ENCODE measurements around the gene PHLDB2.

PHLDB2 gene

DNA sequence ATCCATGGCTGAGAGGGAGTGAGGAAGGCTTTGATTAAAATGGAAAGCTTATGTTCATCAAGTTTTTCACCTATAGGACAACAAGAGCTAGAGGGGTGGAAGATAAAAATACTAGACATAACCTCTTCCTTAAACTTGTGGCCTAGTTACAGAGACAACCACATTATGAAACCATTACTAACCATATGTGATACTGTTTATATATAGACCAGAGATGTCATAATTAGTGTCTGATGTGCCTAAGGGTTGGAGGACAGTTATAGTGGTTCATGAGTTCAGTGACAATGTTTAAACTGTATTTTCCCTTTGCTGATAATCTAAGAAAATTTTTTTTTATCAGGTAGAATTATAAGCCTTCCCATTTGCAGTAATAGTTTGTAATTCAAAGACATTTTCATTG, 23.7 kb downstream of the PHLDB2 start:
- no peak for DNase-seq (ENCODE audit: low read depth in 2 of 2)

DNA sequence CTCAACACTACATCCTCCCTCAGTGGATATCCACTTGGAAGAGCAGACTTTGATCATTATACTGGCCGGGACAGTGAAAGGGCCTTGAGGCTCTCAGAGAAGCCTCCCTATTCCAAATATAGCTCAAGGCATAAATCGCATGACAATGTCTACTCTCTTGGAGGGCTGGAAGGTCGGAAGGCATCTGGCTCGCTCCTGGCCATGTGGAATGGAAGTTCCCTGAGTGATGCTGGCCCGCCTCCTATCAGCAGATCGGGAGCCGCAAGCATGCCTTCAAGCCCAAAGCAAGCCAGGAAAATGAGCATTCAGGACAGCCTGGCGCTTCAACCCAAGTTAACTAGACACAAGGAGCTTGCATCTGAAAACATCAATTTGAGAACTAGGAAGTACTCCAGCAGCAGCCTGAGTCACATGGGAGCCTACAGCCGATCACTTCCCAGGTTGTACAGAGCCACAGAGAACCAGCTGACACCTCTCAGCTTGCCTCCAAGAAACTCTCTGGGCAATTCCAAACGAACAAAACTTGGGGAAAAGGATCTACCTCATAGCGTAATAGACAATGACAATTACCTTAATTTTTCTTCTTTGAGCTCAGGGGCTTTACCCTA, 25.4 kb downstream of the PHLDB2 start:
- no peak for DNase-seq (ENCODE audit: low read depth in 2 of 2)

DNA sequence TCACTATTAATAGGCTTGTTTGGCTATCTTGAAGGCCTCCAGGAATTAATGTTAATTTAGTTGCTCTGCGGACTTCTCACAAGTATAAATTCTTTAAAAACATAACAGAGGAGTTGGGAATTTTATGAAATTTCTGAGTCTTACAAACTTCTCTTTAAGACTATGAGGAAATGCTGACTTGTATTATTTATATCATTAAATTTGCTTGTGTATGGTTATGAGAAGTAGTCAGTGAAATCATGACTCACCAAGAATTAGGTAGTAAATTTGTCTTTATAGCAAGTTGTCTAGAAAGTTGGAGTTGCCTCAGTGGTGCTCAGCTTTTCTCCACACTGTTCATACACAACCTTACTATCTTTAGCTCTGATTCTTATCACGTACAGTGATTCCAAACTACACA, 26.5 kb downstream of the PHLDB2 start:
- DNase-seq (ENCODE audit: low read depth in 2 of 2) = no peak

DNA sequence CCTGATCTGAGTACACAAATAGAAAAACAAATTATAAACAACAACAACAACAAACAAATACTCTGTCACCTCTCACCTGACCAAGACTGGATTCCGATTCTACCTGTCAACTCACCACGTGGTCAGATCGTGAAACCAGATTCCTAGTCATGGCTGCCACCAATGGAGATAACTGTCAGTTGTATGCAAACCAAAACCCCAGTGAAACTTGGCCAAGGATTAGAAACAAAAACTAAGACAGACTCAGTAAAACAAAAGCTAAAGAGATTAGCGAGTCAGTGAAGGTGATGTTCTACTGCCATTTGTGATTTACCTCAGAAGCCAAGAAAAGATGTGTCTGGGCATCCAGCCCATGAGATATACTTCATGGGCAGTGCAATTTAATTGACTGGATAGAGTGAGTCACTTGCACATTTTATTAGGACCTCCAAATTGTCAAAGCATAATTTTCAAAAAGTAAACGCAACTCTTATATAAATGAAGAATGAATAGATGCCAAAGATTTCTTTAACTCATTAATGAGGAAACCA, 31.1 kb downstream of the PHLDB2 start:
- no peak for DNase-seq (ENCODE audit: low read depth in 2 of 2)

DNA sequence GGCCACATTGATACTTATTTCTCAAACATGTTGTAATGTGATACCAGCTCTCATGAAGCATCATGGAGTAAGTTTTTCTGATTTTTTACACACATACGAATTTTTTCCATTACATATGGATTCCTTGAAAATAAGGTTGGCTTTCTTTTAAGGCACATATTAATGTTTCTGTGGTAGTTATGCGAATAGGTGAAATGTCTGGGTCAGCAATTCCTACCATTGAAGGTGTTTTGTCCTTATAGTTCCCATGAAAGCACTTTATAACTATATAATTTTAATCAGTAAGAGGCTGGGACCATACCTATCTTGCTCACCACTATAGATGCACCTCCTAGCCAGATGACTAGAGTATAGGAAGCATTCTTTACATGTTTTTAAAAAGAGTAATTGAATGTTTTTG, 33.0 kb downstream of the PHLDB2 start:
- DNase-seq (ENCODE audit: low read depth in 2 of 2) = no peak

DNA sequence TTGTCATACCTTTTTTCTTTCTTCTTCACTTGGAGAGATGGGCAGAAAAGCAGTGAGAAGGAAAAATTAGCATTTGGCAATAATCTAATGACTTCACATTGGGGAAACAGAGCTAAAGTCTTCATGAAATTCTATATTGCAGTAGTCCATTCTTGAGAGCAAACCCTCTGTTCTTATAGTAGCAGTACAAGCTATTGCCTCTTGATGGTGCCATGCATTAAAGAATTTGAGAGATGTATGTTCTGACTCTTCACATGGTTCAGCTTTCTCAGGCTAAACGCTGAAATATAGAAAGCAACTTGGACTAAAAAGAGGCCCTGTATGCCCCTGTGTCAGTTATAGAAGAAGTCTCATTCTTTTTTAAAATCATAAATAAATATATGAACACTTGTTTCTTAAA, 36.0 kb downstream of the PHLDB2 start:
- no peak for DNase-seq (ENCODE audit: low read depth in 2 of 2)

DNA sequence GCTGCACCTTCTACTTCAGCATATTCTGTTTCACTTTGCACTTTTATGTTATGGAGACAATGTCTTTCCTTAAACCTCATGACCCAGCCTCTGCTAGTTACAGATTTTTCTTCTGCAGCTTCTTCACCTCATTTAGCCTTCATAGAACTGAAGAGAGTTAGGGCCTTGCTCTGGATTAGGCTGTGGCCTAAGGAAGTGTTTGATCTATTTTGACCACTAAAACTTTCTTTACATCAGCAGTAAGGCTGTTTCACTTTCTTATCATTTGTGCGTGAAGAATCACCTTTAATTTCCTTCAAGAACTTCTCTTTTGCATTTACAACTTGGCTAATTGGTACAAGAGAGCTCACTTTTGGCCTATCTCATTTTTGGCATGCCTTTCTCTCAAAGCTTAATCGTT, 40.9 kb downstream of the PHLDB2 start:
- no peak for DNase-seq (ENCODE audit: low read depth in 2 of 2)

DNA sequence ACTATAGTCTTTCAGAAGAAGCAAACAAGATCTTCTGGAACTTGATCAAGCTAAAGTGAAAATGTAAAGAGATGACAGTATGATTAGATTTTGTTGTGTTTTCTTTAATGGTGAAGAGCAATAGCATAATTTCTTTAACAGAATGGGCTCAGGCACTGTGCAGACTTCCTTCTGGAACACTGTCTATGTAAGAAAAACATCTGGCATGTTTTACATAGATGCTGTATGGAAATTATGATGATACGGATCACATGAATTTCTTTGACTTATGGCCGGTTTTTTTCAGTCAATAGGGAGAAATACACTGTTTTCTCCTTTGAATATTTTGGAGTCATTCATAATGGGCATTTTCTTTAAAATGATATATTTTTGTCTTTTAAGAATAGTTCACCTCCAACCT, 42.6 kb downstream of the PHLDB2 start:
- DNase-seq (ENCODE audit: low read depth in 2 of 2) = no peak

DNA sequence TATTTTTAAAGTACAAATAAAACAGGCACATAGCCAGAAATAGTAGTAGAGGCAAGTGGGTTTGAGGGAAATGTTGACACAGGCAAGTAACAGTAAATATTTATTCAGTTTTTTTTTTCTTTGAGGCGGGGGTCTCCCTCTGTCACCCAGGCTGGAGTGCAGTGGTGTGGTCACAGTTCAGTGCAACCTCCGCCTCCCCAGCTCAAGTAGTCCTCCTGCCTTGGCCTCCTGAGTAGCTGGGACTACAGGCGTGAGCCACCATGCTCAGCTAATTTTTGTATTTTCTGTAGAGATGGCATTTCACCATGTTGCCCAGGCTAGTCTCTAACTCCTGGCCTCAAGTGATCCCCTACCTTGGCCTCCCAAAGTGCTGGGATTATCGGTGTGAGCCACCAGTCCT, 43.5 kb downstream of the PHLDB2 start:
- DNase-seq (ENCODE audit: low read depth in 2 of 2) = no peak

DNA sequence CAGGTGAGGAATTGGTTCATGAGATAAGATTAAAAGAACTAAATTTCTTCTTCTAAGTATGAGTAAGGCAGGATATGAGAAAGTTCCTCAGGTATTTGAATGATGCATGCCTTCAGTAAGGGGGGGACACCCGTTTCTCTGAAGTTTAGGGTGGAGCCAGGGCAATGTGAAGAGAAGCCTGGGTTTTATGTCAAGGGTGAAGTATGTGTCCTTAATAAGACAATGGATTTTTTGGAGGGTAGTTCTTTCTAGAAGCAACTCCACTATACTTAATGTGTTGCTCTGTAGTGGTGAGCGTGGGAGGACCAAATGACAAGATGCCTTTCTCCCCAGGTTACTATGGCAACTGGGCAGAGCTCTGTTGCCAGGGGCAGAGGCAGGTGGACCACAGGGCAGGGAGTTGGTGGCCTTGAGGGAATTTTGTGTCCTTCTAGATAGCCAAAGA, 44.0 kb downstream of the PHLDB2 start:
- DNase-seq (ENCODE audit: low read depth in 2 of 2) = no peak

DNA sequence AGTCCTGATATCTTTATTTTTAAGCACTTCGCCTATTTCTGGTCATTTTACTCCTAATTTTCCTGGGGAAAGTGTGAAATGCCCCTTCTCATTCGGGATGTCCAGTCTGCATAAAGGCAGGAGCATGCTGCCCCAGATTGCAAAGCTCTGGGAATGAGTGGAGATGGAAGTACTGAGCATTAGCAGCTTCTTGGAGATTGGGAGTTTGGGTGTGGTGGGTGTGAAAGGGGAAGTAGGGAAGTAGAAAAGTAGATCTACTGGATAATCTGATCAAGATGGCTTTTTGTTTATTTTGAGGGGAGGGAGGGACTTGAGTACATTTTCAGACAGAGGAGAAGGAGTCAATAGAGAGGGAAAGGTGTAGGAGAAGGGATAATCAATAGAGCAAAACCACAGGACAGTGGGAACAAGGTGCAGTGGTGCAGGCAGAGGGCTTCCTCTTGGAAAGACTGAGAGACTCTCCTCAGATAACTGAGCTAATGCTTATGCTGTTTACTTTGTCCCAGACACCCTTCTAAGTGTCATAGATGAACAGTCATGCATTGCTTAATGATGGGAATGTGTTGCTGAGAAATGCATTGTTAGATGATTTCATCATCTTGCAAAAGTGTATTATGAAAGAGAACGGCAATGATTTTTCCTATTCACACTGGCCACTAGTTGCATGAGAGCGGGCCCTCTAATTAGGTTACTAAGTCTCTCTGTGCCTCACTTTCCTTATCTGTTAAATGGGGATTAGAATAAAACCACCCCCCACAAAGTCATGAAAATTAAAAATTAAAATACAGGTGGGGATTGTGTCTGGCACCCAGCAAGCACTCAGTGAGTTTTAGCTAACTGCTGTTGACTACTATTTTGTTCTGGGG, 45.5 kb downstream of the PHLDB2 start:
- DNase-seq (ENCODE audit: low read depth in 2 of 2) = no peak

DNA sequence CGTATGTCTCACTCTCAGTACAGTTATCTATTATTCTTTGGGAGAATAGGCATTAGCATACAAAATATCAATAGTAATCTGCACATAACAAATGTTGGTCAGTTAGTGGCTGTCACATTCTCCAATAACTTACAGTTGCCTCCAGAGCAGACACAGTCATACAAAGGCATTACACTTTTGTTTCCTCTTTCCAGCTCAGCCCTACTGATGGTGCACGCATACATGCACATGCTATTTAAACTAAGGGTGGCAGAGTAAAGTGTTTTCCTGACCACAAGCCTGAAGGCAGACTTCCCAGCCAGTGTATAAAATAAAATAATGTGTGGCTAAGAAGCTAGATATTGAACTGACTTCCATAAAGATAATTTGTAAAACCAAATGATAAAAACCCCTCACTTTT, 47.6 kb downstream of the PHLDB2 start:
- no peak for DNase-seq (ENCODE audit: low read depth in 2 of 2)

DNA sequence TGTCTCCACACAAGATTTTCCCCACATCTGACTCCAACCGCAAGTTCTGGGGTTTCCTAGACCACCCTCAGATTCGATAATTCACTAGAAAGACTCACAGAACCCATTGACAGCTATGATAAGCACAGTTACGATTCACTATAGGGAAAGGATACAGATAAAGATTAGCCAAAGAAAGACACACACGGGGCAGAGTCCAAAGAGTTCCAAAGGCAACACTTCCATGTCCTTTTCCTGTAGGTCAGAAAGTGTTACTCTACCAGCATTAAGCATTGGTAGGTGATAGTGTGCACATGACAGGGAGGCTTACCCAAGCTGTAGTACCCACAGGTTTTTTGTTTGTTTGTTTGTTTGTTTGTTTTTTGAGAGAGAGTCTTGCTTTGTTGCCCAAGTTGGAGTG, 48.1 kb downstream of the PHLDB2 start:
- no peak for DNase-seq (ENCODE audit: low read depth in 2 of 2)

DNA sequence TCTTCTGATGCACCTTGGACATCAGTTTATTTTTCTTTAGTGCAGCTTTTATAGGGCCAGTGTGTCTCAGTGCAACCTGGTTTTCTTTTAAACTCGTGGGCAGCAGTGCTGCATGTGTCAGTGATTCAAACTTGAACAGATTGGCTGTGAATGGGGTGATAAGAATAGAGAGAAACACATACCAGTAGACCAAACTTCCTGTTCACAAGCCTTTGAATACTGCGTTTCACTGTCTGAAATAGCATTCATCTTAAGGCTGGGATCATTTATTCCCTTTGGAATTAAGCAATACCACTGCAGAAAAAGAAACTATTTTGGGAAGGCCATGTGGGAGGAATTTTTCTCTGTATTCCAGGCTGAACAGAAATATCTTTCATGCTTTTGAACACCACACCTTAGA, 51.7 kb downstream of the PHLDB2 start:
- no peak for DNase-seq (ENCODE audit: low read depth in 2 of 2)

DNA sequence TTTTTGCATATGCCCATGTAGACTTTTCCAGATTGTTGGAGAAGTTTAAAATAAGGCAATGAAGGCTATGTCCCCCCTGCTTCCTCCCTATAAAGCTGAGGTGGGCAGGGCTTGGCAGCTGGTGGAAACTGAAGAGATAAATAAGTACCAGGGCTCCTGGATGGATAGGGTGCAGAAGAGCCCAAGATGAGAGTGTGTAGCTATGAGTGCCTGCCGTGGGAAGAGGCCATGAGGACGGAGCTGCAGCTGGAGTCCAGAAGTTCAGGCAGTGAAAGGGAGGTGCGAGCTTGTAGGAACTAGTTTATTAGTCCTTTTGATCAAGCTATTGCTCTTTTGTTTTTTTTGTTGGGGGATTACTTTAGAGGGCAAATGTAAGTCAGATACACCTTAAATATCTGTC, 52.4 kb downstream of the PHLDB2 start:
- DNase-seq (ENCODE audit: low read depth in 2 of 2) = no peak

DNA sequence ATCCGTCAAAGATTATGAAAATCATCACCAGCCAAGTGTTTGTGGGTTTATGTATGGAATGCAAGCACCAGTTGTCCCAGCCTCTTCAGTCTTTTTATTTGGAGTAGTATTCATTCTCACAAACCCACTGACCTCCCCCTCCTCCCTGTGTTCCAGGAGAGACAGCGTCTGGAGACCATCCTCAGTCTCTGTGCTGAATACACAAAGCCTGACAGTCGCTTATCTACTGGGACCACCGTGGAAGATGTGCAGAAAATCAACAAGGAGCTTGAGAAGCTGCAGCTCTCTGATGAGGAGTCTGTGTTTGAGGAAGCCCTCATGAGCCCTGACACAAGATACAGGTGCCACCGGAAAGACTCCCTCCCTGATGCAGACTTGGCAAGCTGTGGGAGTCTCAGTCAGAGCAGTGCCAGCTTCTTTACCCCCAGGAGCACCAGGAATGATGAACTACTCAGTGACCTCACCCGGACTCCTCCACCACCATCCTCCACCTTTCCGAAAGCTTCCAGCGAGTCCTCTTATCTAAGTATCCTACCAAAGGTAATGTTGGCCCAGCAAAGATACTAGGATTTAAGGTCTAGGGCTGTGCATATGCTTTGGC, 54.2 kb downstream of the PHLDB2 start:
- no peak for DNase-seq (ENCODE audit: low read depth in 2 of 2)

DNA sequence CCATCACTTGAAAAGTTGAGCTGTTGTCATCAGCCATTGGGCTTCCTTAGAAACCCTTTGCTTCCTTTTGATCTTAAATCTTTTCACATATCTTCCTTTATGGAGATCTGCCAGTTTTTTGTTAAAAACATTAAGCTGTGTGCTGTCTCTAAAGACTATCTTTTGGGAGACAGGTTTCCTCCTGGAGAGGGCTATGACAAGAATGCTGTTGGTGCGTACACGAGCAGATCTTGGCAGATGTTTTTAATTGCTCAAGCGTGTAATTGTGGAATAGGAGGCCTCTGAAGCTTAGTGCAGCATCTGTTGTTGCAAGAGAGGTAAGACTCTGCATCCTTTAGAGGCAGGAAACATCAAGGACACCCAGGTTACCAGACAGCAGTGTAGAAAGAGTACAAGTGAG, 56.8 kb downstream of the PHLDB2 start:
- no peak for DNase-seq (ENCODE audit: low read depth in 2 of 2)

DNA sequence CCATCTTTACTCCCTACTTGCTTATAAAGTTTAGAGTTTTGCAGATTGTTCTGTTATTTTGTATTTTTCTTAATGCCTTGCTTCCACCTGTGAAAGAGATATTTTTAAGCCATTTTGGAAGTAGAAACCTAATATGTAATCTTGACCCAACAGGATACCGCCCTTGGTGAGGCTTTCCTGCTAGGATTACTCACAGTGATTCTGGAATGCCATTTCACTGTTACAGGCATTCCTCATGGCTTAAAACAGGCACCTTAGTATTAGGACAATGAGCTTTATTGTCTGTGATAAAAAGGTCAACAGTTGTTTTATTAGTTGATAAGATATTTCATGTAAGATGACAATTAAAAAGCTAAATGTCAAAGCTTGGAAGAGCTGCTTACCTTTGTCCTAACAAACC, 58.2 kb downstream of the PHLDB2 start:
- DNase-seq (ENCODE audit: low read depth in 2 of 2) = no peak

DNA sequence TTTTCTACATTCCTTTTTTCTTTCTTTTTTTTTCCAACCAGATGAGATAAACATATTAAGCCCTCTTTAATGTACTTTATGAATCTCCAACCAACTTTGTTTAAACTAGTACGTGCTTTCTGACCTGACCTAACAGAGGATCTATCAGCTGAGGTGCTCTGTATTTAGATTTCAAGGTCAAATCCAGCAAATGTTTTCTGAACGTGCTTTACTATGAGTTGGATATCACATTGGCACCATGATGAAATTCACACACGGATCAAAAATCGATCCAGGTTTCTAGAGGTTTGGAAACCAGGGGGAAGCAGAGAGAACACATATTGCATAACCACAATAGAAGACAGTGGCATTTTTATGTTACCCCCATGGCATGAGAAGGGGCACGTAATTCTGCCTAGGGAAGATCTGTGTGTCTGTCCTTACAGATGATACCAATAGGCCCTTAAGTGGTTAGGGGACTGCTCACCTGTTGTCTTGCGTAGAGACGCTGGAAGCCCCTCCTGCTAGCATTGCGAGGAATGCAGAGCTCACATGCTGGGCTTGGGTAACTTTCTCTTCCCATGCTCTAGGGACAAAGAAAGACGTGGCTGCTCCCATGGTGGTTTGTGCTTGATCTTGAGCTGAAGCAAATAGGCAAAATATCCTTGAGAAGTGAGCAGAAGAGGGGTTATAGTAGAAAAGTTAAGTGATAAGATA, 60.5 kb downstream of the PHLDB2 start:
- no peak for DNase-seq (ENCODE audit: low read depth in 2 of 2)

DNA sequence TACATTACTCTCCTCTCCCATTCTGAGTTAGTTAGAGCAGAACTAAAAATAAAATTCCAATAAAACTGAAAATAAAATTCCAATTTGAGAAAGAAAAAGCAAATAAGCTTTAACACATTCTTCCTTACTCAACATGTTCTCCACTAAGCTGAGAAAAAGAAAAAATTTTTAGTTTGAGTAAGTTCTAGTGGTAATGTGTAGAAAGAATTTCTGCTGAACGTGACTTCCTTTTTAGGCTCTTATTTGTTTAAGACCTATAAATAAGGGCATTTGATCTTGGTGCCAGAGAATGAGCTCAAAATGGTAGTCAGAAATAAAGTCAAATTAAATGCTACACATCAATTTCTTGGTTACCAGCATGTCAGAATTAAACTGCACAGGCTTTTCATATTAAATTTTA, 62.1 kb downstream of the PHLDB2 start:
- no peak for DNase-seq (ENCODE audit: low read depth in 2 of 2)

DNA sequence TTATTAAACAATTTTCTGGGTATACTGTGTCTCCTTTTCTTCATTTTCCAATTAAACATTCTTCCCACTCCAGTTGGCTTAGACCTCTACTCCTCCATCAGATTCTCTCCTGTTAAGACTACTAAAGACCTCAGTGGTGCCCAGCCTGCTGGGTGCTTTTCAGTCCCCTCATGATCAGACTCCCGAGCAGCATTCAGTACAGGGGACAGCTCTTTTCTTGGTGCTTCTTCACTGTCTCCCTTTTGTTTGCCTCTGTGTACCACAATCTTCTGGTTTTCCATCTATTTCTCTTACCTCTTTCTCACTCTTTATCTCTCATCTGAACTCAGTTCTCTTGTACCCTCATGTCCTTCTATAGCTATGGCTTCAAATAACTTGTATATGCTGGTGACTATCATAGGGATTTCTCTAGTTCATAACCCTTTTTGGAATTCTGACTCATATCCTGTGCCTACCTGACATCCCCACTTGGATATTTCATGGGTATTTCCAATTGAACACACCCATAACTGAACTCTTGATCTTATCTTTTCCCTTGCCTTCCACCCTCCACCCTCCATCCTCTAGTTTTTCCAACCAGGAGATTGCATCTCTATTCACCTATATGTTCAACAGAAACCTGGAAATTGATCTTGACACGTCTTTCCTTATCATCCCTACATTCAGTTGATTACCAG, 64.2 kb downstream of the PHLDB2 start:
- DNase-seq (ENCODE audit: low read depth in 2 of 2) = no peak

DNA sequence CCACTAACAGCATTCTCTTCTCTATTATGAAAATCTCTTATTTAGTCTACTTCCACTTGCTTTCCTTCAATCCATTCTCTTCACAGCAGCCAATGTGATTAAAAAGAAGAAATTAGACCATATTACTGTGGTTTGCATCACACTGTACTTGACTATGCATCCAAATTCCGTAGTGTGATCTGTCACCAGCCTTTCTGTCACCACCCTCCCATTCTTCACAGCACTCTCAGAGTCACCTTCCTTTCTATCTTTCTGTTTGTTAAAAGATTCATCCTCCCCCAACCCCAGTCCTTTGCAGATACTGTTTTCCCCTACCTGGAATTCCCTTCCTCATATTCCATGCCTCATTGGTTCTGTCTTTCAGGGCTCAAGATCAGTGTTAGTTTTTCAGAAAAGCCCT, 64.7 kb downstream of the PHLDB2 start:
- no peak for DNase-seq (ENCODE audit: low read depth in 2 of 2)
